ENCODE results near the gene TMPRSS3.

Gene TMPRSS3

GRCh38 chr21:42350318-42350910 is 45.4 kb downstream of the TMPRSS3 start:
- no peak for DNase-seq (ENCODE audit: low spot score)

GRCh38 chr21:42349420-42350317 is 46.2 kb downstream of the TMPRSS3 start:
- no peak for DNase-seq (ENCODE audit: low spot score)

- no peak for DNase-seq (ENCODE audit: low spot score)
Observed at GRCh38 chr21:42348762-42349161, 47.1 kb downstream of the TMPRSS3 start.

DNA sequence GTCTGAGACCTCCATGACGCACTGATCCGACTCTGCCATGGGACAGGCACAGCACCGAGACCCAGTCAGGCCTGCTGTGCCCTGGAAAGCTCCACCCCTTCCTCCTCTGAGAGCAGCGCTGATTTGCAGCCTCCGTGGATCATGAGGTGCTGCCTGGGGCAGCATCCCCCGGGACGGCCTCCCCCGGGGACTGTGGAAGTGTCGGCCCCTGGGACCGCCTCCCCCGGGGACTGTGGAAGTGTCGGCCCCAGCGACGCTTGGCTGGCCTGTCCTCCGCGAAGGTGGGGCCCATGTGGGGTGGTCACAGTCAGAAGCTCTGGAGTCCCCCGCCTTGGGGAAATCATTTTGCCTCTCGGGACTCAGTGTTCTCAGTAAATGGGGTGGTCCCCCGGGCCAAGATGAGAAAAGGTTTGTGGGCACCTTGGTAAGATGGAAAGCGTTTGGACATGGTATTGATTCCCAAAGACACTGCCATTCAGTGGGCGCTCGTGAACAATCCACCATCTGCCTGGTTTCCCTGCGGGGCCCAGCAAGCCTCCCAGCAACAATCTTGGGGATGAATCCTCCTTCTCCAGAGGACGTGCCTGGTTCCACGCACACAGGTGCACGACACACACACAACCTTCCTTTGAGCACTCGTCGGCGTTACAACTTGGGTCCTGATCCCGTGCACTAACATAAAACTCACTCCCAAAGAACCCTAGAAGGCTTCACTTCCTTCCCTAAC is 48.1 kb downstream of the TMPRSS3 start:
- DNase-seq (ENCODE audit: low spot score) = no peak

DNA sequence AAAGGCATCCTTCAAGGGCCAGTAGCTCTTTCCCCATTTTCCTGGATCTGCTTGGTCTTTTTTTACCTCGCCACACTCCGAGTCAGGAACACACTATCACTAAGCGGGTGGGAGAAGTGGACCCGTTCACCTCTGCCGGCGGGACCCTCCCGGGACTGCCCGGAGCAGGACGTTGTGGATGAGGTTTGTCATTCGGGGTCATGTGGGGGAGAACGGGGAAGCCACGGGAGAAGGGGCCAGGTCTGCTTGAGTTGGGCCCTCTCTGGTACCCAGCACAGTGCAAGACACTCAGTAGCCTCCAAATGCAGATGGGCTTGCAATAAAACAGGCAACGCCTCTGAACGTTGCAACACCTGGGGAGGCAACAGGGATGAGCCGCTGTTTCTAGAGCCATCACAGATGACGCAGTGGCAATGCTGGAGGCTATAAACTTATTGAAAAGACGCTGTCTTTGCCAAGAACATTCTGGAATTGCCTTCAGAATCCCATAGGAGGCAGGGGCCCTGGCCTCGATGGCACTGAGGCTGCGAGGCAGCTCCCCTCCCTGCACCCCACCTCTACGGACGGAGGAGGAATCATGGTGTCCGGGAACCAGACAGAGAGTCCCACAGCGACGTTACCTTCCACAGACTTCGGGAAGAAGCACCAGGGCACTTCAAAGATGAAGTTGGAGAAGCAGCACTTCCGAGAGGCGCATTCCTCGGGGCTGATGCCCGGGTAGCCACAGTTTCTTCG is 48.8 kb downstream of the TMPRSS3 start:
- DNase-seq (ENCODE audit: low spot score) = no peak

GRCh38 chr21:42346441-42346840 is 49.4 kb downstream of the TMPRSS3 start:
- DNase-seq (ENCODE audit: low spot score) = no peak

GRCh38 chr21:42344631-42345030 is 51.2 kb downstream of the TMPRSS3 start:
- no peak for DNase-seq (ENCODE audit: low spot score)

DNA sequence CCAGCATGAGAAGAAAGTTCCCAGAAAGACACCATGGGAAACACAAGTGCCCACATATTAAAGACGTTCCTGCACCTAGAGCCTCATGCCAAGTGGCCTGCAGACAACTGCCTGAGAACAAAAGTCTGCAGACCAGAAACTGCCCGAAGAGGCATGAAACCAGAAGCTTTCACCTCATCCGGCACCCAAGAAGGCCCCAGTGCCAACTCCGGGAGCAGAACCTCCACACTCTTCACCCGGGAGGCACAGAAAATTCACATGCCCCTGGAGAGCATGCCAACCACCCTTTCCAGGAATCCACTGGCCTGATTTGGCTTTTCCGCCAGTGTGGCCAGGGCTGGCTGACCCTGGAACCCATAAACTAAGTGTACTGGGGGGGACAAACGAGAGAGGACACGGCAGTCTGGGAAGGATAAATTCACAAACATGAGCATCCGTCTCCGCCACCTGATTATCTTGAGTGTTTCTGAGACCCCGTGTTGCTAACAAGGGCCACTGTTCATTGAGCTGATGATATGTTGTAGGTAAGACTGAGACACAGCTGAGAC is 51.8 kb downstream of the TMPRSS3 start:
- no peak for DNase-seq (ENCODE audit: low spot score)

DNA sequence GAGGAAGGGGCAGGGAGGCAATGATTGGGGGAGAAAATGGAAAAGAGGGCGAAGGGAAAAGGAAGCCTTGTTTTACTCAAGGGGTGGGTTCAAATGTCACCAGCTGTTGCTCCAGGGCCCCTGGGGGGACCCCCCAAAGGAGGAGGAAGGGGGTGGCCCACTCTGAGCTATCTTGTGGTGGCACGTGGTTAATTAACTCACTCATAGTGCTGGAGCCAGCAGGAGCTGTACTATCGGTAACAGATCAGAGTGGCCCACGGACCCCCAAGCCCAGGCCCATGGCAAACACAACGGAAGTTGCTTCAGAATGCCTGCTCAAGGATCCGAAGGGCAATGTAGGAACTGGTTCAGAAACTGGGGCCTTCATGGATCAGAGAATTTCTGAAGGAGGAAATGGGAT is 52.3 kb downstream of the TMPRSS3 start:
- DNase-seq (ENCODE audit: low spot score) = no peak

GRCh38 chr21:42343101-42343500 is 52.8 kb downstream of the TMPRSS3 start:
- DNase-seq (ENCODE audit: low spot score) = no peak

GRCh38 chr21:42341776-42342542 is 53.9 kb downstream of the TMPRSS3 start:
- DNase-seq (ENCODE audit: low spot score) = no peak

GRCh38 chr21:42340187-42341050 is 55.4 kb downstream of the TMPRSS3 start:
- no peak for DNase-seq (ENCODE audit: low spot score)

DNA sequence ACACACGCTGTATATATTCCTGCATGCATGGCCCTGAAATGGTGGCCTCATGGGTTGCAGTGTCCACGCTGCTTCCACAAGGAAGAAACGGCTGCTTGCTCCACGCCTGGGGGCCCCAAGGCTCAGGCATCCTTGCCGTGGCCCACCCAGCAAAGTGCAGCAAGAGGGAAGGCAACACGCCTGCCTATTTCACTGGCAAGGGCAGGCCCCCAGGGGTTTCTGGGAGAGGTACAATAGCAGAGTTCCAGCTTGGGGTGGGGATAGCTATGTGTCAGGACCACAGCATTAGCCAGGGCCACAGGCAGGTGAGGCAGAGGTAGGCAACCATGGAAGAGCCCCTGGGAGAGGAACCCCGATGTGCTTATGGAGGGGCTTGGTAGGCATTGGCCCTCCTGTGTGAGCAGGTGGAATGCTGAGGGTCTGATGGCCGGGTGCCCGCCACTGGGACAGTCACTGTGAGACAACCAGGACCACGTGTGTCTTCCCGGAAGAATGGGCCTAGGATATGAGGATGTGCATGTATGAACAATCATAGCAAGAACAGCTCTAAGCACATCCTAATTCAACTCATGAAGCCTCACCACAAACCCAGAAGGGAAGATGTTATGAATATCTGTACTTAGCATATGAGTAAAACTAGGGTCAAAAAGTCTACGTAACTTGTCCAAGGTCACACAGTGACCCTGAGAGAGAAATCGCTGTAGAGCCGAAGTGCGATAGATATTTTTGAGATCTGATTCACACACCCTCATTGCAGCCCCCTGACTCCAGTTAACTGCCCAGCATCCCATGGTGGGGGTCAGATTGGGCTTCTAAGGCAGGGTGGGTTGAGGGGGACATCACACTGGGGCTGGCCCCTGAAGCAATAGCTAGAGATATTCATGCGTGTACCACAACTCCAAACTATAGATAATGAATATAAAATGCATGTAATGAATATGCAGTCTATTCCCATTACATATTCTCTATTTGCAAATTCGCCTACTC is 56.8 kb downstream of the TMPRSS3 start:
- DNase-seq (ENCODE audit: low spot score) = no peak

GRCh38 chr21:42337830-42338728 is 57.8 kb downstream of the TMPRSS3 start:
- DNase-seq (ENCODE audit: low spot score) = peak; percentile 64

GRCh38 chr21:42337276-42337675 is 58.6 kb downstream of the TMPRSS3 start:
- no peak for DNase-seq (ENCODE audit: low spot score)

DNA sequence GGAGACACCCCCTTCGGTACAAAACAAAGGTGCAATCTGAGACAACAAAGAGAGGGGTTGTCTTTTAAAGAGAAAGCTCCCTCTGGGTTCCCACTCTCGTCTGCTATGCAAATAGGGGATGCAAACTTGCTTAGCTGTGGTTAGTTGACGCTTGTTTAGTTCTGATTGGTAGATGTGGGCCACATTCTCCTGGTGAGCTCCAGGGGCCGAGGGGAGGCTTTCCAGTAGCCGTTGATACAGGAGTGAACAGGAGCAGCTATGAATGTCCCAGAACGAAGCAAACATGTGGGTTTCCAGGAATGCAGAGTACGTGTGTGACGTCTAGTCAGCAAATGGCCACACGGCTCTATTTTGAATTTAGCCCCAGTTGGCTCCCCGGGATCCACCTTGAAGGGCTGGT is 59.8 kb downstream of the TMPRSS3 start:
- no peak for DNase-seq (ENCODE audit: low spot score)

DNA sequence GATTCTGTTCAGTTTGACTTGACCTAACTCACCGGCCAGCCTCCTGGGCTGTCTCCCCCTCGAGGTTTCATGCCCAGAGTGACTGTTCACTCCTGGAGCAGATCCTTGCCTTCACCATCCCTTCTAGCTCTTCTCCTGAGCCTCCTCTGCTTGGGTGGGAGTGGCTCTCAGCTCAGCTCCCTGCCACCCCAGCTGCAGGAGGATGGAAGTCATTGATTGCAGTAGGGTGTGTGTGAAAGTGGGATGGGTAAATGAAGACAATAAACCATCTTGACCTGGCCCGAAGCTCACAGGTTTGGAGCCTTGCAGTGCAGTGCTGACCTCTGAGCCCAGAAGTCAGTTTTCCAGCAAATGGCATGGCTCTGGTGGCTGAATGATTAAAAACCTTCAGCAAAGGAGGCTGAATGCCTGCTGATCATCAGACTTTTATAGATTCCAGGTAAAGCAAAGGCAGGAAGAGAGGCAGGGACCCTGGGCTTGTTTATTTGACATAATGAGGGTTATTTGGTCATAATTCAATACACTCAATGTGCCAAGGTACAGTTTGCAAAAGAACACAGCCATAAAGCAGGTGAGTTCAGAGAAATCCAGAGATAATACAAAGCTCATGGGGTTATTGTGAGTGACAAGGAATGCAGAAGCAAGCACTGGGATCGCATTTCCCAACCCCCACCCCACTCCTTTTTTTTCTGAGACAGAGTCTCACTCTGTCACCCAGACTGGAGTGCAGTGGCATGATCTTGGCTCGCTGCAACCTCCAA is 63.1 kb downstream of the TMPRSS3 start:
- no peak for DNase-seq (ENCODE audit: low spot score)
